Aorta (tissue), 5 donors: ENCODE data around the gene TCEANC2. TPM values are rescaled to one million over a fixed set of nuclear protein-coding genes. Genes with fewer than 3 reads are reported as not detected.

Source experiments
- ATAC-seq: fragments of 200-7000 bp; cut with Tn5 transposase; one replicate; pipeline ENCODE4 v1.9.1; 2022; ENCODE audit warnings: moderate library complexity; ENCODE audit not compliant: low FRiP score
- DNase-seq, 2 donors: peaks; one replicate each; pipeline ENCODE4 v3.0.0-alpha.2; 2020
- H3K27ac ChIP-seq, 2 donors: one replicate each; pipeline ENCODE4 v1.5.1; 2013; ENCODE audit warnings: low read length in 2 of 2, mild to moderate bottlenecking in 2 of 2, moderate library complexity in 2 of 2, control low read depth in 1 of 2, inconsistent platforms in 1 of 2, low read depth in 1 of 2
- H3K27me3 ChIP-seq, 2 donors: one replicate each; pipeline ENCODE4 v1.6.1; 2013; ENCODE audit warnings: control low read depth in 1 of 2, low read length in 1 of 2, mild to moderate bottlenecking in 1 of 2, moderate library complexity in 1 of 2; ENCODE audit not compliant: insufficient read depth in 2 of 2, control insufficient read depth in 1 of 2
- H3K36me3 ChIP-seq, 2 donors: one replicate each; pipeline ENCODE4 v1.6.1; 2013; ENCODE audit warnings: control low read depth in 1 of 2, low read length in 1 of 2, mild to moderate bottlenecking in 1 of 2; ENCODE audit not compliant: insufficient read depth in 2 of 2, control insufficient read depth in 1 of 2
- H3K4me1 ChIP-seq, 2 donors: one replicate each; pipeline ENCODE4 v1.6.1; 2013; ENCODE audit warnings: low read length in 2 of 2, control low read depth in 1 of 2, mild to moderate bottlenecking in 1 of 2, moderate library complexity in 1 of 2; ENCODE audit not compliant: insufficient read depth in 2 of 2, control insufficient read depth in 1 of 2
- H3K4me3 ChIP-seq, 2 donors: one replicate each; pipeline ENCODE4 v1.5.1; 2013; ENCODE audit warnings: low read length in 2 of 2, control low read depth in 1 of 2, mild to moderate bottlenecking in 1 of 2
- H3K9me3 ChIP-seq: one replicate; pipeline ENCODE4 v1.6.1; 2013; ENCODE audit warnings: mild to moderate bottlenecking, low read length; ENCODE audit not compliant: control insufficient read depth
- WGBS, 2 donors: extraction: QIAGEN DNeasy Blood & Tissue Kit; methylation state at CpG; one replicate each; pipeline ENCODE4 v1.1.7; 2013; 5-methylcytosine and 5-hydroxymethylcytosine counted together
- intact Hi-C, 2 donors: fragments of 100-400 bp; cut with DNase I; formaldehyde crosslinking; loops; one replicate each; pipeline versions ENCODE4 v1.14.2 to v1.15.0; 2022
- polyA plus RNA-seq, 2 donors: library from polyadenylated mRNA; stranded (reverse); fragments of 200-250 nt; gene quantifications; one replicate each; pipeline ENCODE4 v1.2.3, GENCODE V29; 2013
- total RNA-seq, 2 donors: library from RNA; stranded (reverse); fragmentation: NEBNext Ultra II Directional; extraction: Animal tissue kit (Norgen Biotek cat#: 25700); gene quantifications; one replicate each; pipeline ENCODE4 v1.2.1, GENCODE V29; 2021
- donor health status: healthy with polysubstance abuse.
- donor health status: Bipolar disorder and iron deficiency.
- donor health status: DM: no; HTN: no; CAD: no.
- donor health status: DM: no; HTN: no; CAD: no.
- donor health status: DM: yes; HTN: yes; CAD: no.

TCEANC2 gene
- total and polyA plus RNA-seq, 4 donors, result 2.6 to 7.0 (median 3.1) TPM

DNA sequence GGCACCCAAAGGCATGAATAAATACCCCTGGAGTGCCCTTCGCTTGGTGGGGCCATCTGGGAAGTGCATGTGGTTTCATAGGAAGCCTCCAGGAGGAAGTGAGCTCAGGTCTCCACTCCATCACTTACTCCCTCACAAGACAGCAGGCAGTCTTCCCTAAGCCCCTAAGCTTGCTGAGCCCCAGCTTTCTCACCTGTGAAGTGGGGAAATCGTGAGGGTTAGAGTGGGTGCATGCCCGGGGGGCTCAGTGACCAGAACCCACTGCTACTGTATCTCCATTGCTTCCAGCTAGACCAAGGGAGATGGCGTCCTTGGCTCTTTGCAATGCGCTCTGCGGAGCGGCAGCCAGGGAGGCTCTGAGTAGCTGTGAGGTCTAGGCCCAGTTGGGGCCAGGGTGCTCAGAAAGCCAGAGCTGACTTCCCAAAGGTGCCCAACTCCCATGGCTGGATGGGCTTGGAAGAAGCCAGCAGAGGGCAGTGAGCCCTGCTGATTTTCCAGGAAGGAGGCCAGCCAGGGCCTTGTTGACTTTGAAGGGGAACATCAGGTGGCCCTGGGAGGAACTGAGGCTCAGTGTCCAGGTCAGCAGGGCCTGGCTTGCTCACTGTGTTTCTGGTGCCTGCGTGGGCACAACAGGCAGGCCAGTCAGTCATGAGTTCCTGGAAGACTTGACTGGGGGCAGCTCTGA lies 72.1 kb downstream of the TCEANC2 start:
- H3K4me3 ChIP-seq, result no peak overlapping the region
- H3K27ac ChIP-seq, result no peak overlapping the region
- no peaks in the 10 kb centered on the region for H3K9me3 ChIP-seq
- no peak for ATAC-seq
- intact Hi-C loops, result no loop called here
- peak in 1 of 2 donors; percentile 11 for DNase-seq
- WGBS, 2 donors, result 88 to 94% methylated on average over 8 of the region's 8 CpGs
- no peaks in the 10 kb centered on the region for H3K4me1 ChIP-seq
- H3K27me3 ChIP-seq, result no peaks in the 10 kb centered on the region
- no peaks in the 10 kb centered on the region for H3K36me3 ChIP-seq

DNA sequence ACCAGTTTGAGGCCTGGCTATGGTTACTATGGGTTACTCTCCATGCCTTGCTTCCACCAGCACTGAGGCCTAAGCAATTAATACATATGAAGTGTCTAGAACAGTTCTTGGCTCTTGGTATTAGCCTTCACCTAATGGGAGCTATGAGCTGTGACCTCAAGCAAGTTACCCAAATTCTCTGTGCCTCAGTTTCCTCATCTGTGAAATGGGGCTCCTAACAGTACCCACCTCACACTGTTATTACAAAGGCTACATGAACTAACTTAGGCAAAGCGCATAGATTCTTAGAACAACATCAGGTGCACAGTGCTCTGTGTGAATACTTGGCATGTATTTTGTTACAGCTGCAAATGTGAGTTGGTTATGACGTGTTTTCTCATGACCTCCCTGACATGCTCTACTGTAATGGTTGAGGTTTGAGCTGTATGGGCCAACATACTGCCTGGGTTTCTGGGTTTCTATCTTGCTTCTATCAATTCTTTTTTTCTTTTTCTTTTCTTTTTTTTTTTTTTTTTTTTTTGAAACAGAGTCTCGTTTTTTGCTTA lies 72.9 kb downstream of the TCEANC2 start:
- 89 to 91% methylated on average over 3 of the region's 3 CpGs for WGBS, 2 donors
- no peak overlapping the region for H3K27ac ChIP-seq
- intact Hi-C loops, result no loop called here
- no peak for DNase-seq
- H3K36me3 ChIP-seq, result no peaks in the 10 kb centered on the region
- H3K4me1 ChIP-seq, result no peaks in the 10 kb centered on the region
- H3K27me3 ChIP-seq, result no peaks in the 10 kb centered on the region
- ATAC-seq, result no peak
- no peak overlapping the region for H3K4me3 ChIP-seq
- no peaks in the 10 kb centered on the region for H3K9me3 ChIP-seq

DNA sequence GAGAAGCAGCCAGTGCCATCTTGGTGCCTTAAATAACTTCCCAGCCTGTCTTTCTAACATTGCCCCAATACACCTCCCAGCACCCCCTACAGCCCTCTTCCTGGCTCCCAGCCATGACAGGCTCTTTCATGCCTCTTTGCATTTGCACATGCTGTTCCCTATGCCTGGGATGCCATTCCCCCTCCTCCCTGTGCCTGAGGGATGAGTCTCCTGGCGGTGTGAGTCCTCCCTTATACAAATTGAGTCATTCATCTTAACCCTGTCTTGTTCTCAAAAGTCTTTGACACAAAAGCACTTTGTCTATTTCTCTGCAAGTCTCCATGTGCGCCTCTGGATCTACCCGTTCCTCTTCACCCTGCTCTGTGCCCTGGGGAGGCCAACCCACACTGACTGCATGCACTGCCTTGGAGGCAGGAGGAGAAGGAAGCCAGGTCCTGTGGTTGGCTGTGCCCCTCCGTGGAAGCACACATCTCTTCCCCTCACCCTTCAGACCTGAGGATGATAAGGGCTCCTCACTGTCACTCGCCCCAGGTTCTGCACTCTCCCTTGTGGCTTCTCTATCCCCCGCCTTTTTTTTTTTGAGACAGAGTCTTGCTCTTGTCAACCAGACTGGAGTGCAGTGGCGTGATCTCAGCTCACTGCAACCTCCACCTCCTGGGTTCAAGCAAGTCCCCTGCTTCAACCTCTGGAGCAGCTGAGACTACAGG lies 74.3 kb downstream of the TCEANC2 start:
- no peak for ATAC-seq
- Histone ChIP-seq H3K4me3 (no peak overlapping the region), H3K36me3 (no peaks in the 10 kb centered on the region), H3K27me3 (no peaks in the 10 kb centered on the region), H3K4me1 (no peaks in the 10 kb centered on the region), H3K9me3 (no peaks in the 10 kb centered on the region), H3K27ac (no peak overlapping the region)
- DNase-seq, result peak in 1 of 2 donors; percentile 19
- WGBS, 2 donors, result 87 to 97% methylated on average over 7 of the region's 7 CpGs
- intact Hi-C loops, result no loop called here

- ATAC-seq (no peak), DNase-seq (peak in 1 of 2 donors; percentile 14)
- Histone ChIP-seq H3K4me1 (no peaks in the 10 kb centered on the region), H3K4me3 (no peak overlapping the region), H3K27ac (no peak overlapping the region), H3K27me3 (no peaks in the 10 kb centered on the region), H3K36me3 (no peaks in the 10 kb centered on the region), H3K9me3 (no peaks in the 10 kb centered on the region)
- intact Hi-C loops, result no loop called here
- WGBS, 2 donors, result 78 to 87% methylated on average over 2 of the region's 2 CpGs
These were observed 76.5 kb downstream of the TCEANC2 start for GRCh38 chr1:54129858-54130257.

GRCh38 chr1:54131419-54131818 lies 78.0 kb downstream of the TCEANC2 start:
- intact Hi-C loops, result no loop called here

GRCh38 chr1:54132495-54132894 lies 79.1 kb downstream of the TCEANC2 start:
- 69 to 72% methylated on average over 2 of the region's 2 CpGs for WGBS, 2 donors
- intact Hi-C loops, result no loop called here

More at GRCh38 chr1:54131419-54131818, 78.0 kb downstream of the TCEANC2 start:
- ATAC-seq (no peak), DNase-seq (no peak)
- Histone ChIP-seq H3K27ac (no peak overlapping the region), H3K9me3 (no peaks in the 10 kb centered on the region), H3K4me3 (no peak overlapping the region), H3K27me3 (no peaks in the 10 kb centered on the region), H3K36me3 (no peaks in the 10 kb centered on the region), H3K4me1 (no peaks in the 10 kb centered on the region)
- WGBS, 2 donors, result 78 to 86% methylated on average over 2 of the region's 2 CpGs

GRCh38 chr1:54134295-54134694 lies 80.9 kb downstream of the TCEANC2 start:
- H3K4me3 ChIP-seq, result no peak overlapping the region
- 94 to 97% methylated on average over 6 of the region's 6 CpGs for WGBS, 2 donors
- H3K4me1 ChIP-seq, result no peaks in the 10 kb centered on the region
- no peak for ATAC-seq
- no peaks in the 10 kb centered on the region for H3K27me3 ChIP-seq
- H3K36me3 ChIP-seq, result no peaks in the 10 kb centered on the region
- DNase-seq, result no peak
- intact Hi-C loops, result no loop called here
- H3K9me3 ChIP-seq, result no peaks in the 10 kb centered on the region
- no peak overlapping the region for H3K27ac ChIP-seq

More at GRCh38 chr1:54132495-54132894, 79.1 kb downstream of the TCEANC2 start:
- ATAC-seq, result no peak
- Histone ChIP-seq H3K9me3 (no peaks in the 10 kb centered on the region), H3K27me3 (no peaks in the 10 kb centered on the region), H3K27ac (no peak overlapping the region), H3K4me3 (no peak overlapping the region), H3K36me3 (no peaks in the 10 kb centered on the region), H3K4me1 (no peaks in the 10 kb centered on the region)
- no peak for DNase-seq

GRCh38 chr1:54135436-54136120 lies 82.2 kb downstream of the TCEANC2 start:
- no peaks in the 10 kb centered on the region for H3K36me3 ChIP-seq
- intact Hi-C loops, result no loop called here
- ATAC-seq, result no peak
- no peaks in the 10 kb centered on the region for H3K27me3 ChIP-seq
- no peaks in the 10 kb centered on the region for H3K4me1 ChIP-seq
- no peak overlapping the region for H3K27ac ChIP-seq
- 72 to 73% methylated on average over 5 of the region's 5 CpGs for WGBS, 2 donors
- no peak overlapping the region for H3K4me3 ChIP-seq
- no peaks in the 10 kb centered on the region for H3K9me3 ChIP-seq
- no peak for DNase-seq
